Trophoblast cell (in vitro differentiated cells and primary cell): ENCODE data around the gene UGT1A5.
"Not testable (repeated sequence)": the region's sequence is repeated elsewhere in the genome, so short reads cannot be mapped to it uniquely, and the experiment has no call there.

Source experiments
- DNase-seq, 2 donors: peaks; one replicate each; pipeline ENCODE4 v3.0.0-alpha.2; 2016
- H2AFZ ChIP-seq: 2 replicates; pipeline ENCODE4 v1.6.1; 2013; ENCODE audit warnings: low read length, moderate library complexity, mild to moderate bottlenecking; ENCODE audit not compliant: insufficient read depth, poor library complexity
- H2AK5ac ChIP-seq: 2 replicates; pipeline ENCODE4 v1.6.1; 2013; ENCODE audit warnings: mild to moderate bottlenecking, low read length
- H2BK120ac ChIP-seq: 2 replicates; pipeline ENCODE4 v1.6.1; 2013; ENCODE audit warnings: low read length, mild to moderate bottlenecking, moderate library complexity; ENCODE audit not compliant: insufficient read depth, poor library complexity
- H2BK12ac ChIP-seq: 2 replicates; pipeline ENCODE4 v1.6.1; 2013; ENCODE audit warnings: mild to moderate bottlenecking, low read length, moderate library complexity
- H2BK5ac ChIP-seq: 2 replicates; pipeline ENCODE4 v1.6.1; 2013; ENCODE audit warnings: low read length, low read depth, moderate library complexity, mild to moderate bottlenecking; ENCODE audit not compliant: poor library complexity
- H3K14ac ChIP-seq: 2 replicates; pipeline ENCODE4 v1.6.1; 2013; ENCODE audit warnings: mild to moderate bottlenecking, low read length
- H3K18ac ChIP-seq: 2 replicates; pipeline ENCODE4 v1.6.1; 2013; ENCODE audit warnings: mild to moderate bottlenecking, low read length
- H3K23ac ChIP-seq: 2 replicates; pipeline ENCODE4 v1.6.1; 2013; ENCODE audit warnings: low read length
- H3K27ac ChIP-seq: 2 replicates; pipeline ENCODE4 v1.5.1; 2013; ENCODE audit warnings: low read depth, mild to moderate bottlenecking, inconsistent platforms, low read length, moderate library complexity
- H3K27me3 ChIP-seq: 2 replicates; pipeline ENCODE4 v1.6.1; 2013; ENCODE audit warnings: inconsistent platforms, mild to moderate bottlenecking, low read length, moderate library complexity; ENCODE audit not compliant: insufficient read depth
- H3K36me3 ChIP-seq, 2 experiments: 1 replicate in 1 of 2; 2 replicates in 1 of 2; pipeline ENCODE4 v1.6.1; 2013; ENCODE audit warnings: low read length in 2 of 2, mild to moderate bottlenecking in 2 of 2, moderate library complexity in 1 of 2; ENCODE audit not compliant: insufficient read depth in 2 of 2, control insufficient read depth in 1 of 2
- H3K4ac ChIP-seq: 2 replicates; pipeline ENCODE4 v1.6.1; 2013; ENCODE audit warnings: low read depth, mild to moderate bottlenecking, low read length, moderate library complexity
- H3K4me1 ChIP-seq, 2 experiments: 1 replicate in 1 of 2; 2 replicates in 1 of 2; pipeline ENCODE4 v1.6.1; 2013; ENCODE audit warnings: low read length in 2 of 2, mild to moderate bottlenecking in 2 of 2, moderate library complexity in 1 of 2; ENCODE audit not compliant: insufficient read depth in 2 of 2, control insufficient read depth in 1 of 2
- H3K4me2 ChIP-seq: 2 replicates; pipeline ENCODE4 v1.6.1; 2013; ENCODE audit warnings: inconsistent platforms, mild to moderate bottlenecking, low read length, moderate library complexity
- H3K4me3 ChIP-seq: 2 replicates; pipeline ENCODE4 v1.5.1; 2013; ENCODE audit warnings: mild to moderate bottlenecking, low read depth, low read length, inconsistent platforms
- H3K79me1 ChIP-seq: one replicate; pipeline ENCODE4 v1.6.1; 2013; ENCODE audit warnings: low read length
- H3K79me2 ChIP-seq: 2 replicates; pipeline ENCODE4 v1.6.1; 2013; ENCODE audit warnings: low read length, mild to moderate bottlenecking; ENCODE audit not compliant: control insufficient read depth, insufficient read depth, poor library complexity
- H3K9ac ChIP-seq: 2 replicates; pipeline ENCODE4 v1.6.1; 2013; ENCODE audit warnings: mild to moderate bottlenecking, low read length
- H3K9me3 ChIP-seq: 2 replicates; pipeline ENCODE4 v1.6.1; 2013; ENCODE audit warnings: low read depth, mild to moderate bottlenecking, control low read depth, inconsistent platforms, low read length; ENCODE audit not compliant: insufficient read depth
- H4K12ac ChIP-seq: 2 replicates; pipeline ENCODE4 v1.6.1; 2013; ENCODE audit warnings: low read depth, mild to moderate bottlenecking, low read length, moderate library complexity
- H4K8ac ChIP-seq: 2 replicates; pipeline ENCODE4 v1.6.1; 2013; ENCODE audit warnings: low read depth, mild to moderate bottlenecking, low read length, moderate library complexity
- H4K91ac ChIP-seq: one replicate; pipeline ENCODE4 v1.6.1; 2013; ENCODE audit warnings: low read depth, mild to moderate bottlenecking, low read length, moderate library complexity
- WGBS: extraction: QIAGEN DNeasy Blood & Tissue Kit; methylation state at CpG from one replicate; pipeline ENCODE4 v1.1.7; 2013; ENCODE audit warnings: missing lambda C conversion rate; ENCODE audit not compliant: insufficient read length, insufficient coverage; ENCODE audit errors: extremely low coverage; 5-methylcytosine and 5-hydroxymethylcytosine counted together

The UGT1A5 gene

DNA sequence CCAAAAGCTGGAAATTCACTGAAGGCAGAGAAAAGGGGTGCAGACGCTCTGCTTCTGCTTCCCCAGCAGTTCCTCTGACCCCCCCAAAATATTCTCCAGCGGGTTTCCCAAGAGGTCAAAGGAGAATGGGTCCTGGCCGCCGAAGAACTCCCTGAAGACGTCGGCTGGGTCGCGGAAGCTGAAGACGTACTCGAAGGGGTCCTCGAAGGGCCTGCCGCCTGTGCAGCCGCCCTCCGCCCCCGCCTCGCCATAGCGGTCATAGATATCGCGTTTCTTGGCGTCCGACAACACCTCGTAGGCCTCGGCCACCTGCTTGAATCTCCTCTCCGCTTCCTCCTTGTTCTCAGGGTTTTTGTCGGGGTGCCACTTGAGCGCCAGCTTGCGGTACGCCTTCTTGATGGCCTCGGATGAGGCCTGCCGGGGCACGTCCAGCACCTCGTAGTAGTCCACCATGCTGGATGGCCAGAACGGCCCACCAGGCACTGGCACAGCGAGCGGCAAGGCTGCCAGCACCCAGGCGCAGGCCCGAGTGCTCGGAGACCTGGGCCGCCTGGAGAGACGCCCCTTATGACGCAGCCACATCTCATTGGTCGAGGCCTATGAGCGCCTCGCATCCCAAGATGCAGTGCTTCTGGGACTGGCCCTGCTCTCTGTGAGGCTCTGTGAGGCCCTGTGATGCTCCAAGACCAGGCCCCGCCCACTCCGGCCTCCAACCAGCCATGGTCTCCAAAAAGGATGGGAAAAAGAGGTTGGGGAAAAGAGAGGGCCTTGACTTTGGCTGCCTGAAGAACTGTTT is 31.0 kb downstream of the UGT1A5 start:
- no peaks in the 10 kb centered on the region for H3K4me1 ChIP-seq
- WGBS: no CpG with 5 or more reads among the region's 46 CpGs

DNA sequence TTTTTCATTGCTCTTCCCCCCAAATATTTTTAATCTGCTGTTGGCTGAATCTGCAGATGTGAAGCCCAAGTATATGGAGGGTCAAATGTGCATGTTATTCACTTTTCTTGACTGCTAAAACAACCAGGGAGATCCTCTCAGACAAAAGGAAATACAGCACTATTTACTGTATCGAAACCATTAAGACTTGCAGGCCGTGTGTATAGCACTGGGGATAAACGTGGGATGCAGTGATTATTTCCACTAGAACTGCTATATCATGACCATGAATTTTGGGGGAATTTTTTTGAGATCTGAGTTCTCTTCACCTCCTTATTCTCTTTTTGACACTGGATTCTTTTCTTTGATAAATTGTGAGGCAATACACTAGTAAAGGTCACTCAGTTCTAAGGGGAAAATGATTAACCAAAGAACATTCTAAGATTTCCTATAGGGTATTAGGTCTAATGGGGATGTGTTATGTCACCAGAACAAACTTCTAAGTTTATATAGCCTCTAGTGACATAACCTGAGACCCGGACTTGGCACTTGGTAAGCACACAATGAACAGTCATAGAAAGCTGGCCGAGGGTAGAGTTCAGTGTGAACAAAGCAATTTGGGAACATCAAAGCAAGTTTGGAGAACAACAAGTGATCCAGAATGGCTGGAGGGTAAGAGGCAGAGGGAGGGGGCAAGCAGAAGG is 32.5 kb downstream of the UGT1A5 start:
- Histone ChIP-seq H3K79me1 (no peaks in the 10 kb centered on the region), H3K23ac (no peak overlapping the region), H3K4me3 (no peak overlapping the region), H3K27ac (no peak overlapping the region), H3K27me3 (no peaks in the 10 kb centered on the region), H2BK5ac (no peak overlapping the region), H2AK5ac (no peak overlapping the region), H3K14ac (no peak overlapping the region), H2BK12ac (no peak overlapping the region), H3K79me2 (no peaks in the 10 kb centered on the region), H2AFZ (no peak overlapping the region), H3K9ac (no peak overlapping the region), H3K4ac (no peak overlapping the region), H4K12ac (no peak overlapping the region), H2BK120ac (no peak overlapping the region), H3K4me1 (no peaks in the 10 kb centered on the region), H3K18ac (no peak overlapping the region), H3K9me3 (peaks cover 10% of the 10 kb centered on the region), H4K91ac (no peak overlapping the region), H4K8ac (no peak overlapping the region), H3K4me2 (no peak overlapping the region), H3K36me3 (no peaks in the 10 kb centered on the region)
- DNase-seq: no peak
- no CpG with 5 or more reads among the region's 5 CpGs for WGBS

More for the DNA sequence above, 31.0 kb downstream of the UGT1A5 start:
- Histone ChIP-seq H3K23ac (no peak overlapping the region), H4K91ac (no peak overlapping the region), H3K79me1 (no peaks in the 10 kb centered on the region), H3K9me3 (peaks cover 9% of the 10 kb centered on the region), H4K12ac (no peak overlapping the region), H2AFZ (no peak overlapping the region), H2BK12ac (no peak overlapping the region), H2AK5ac (no peak overlapping the region), H3K27ac (no peak overlapping the region), H3K18ac (no peak overlapping the region), H3K4ac (no peak overlapping the region), H3K4me3 (no peak overlapping the region), H4K8ac (no peak overlapping the region), H2BK120ac (no peak overlapping the region), H3K14ac (no peak overlapping the region), H2BK5ac (no peak overlapping the region), H3K27me3 (no peaks in the 10 kb centered on the region), H3K9ac (no peak overlapping the region), H3K79me2 (no peaks in the 10 kb centered on the region), H3K4me2 (no peak overlapping the region), H3K36me3 (no peaks in the 10 kb centered on the region)
- DNase-seq: no peak

- no CpG with 5 or more reads among the region's 2 CpGs for WGBS
- not testable (repeated sequence) for H2AK5ac ChIP-seq, H3K36me3 ChIP-seq, H3K79me2 ChIP-seq, H3K23ac ChIP-seq, H3K79me1 ChIP-seq, H3K18ac ChIP-seq, DNase-seq, H3K4me3 ChIP-seq, H3K4ac ChIP-seq, H3K27me3 ChIP-seq, H3K27ac ChIP-seq, H2BK5ac ChIP-seq, H4K91ac ChIP-seq, H2BK12ac ChIP-seq, H4K8ac ChIP-seq, H2BK120ac ChIP-seq, H2AFZ ChIP-seq, H3K9ac ChIP-seq, H3K4me2 ChIP-seq, H4K12ac ChIP-seq, H3K4me1 ChIP-seq, H3K14ac ChIP-seq
- H3K9me3 ChIP-seq: peaks cover 14% of the 10 kb centered on the region
These were observed 33.1 kb downstream of the UGT1A5 start for GRCh38 chr2:233745838-233746237.

GRCh38 chr2:233746475-233747282 is 34.0 kb downstream of the UGT1A5 start:
- Histone ChIP-seq H2BK5ac (no peak overlapping the region), H3K9me3 (peaks cover 15% of the 10 kb centered on the region), H3K4me3 (no peak overlapping the region), H3K4ac (no peak overlapping the region), H3K79me2 (no peaks in the 10 kb centered on the region), H3K18ac (no peak overlapping the region), H3K79me1 (no peaks in the 10 kb centered on the region), H3K27ac (no peak overlapping the region), H2BK12ac (no peak overlapping the region), H3K27me3 (no peaks in the 10 kb centered on the region), H4K8ac (no peak overlapping the region), H4K12ac (no peak overlapping the region), H3K36me3 (no peaks in the 10 kb centered on the region), H3K4me1 (no peaks in the 10 kb centered on the region), H2AFZ (no peak overlapping the region), H2BK120ac (no peak overlapping the region), H3K9ac (no peak overlapping the region), H3K4me2 (no peak overlapping the region), H2AK5ac (no peak overlapping the region), H3K14ac (no peak overlapping the region), H4K91ac (no peak overlapping the region), H3K23ac (no peak overlapping the region)
- no CpG with 5 or more reads among the region's 10 CpGs for WGBS
- DNase-seq: no peak
